HepG2 (cell line): ENCODE data around the gene XPR1. TPM values are rescaled to one million over a fixed set of nuclear protein-coding genes. Genes with fewer than 3 reads are reported as not detected.

Source experiments
- ATAC-seq: fragments of 200-7000 bp; cut with Tn5 transposase; 3 replicates; pipeline ENCODE4 v1.9.1; 2020; ENCODE audit warnings: mild to moderate bottlenecking, moderate library complexity
- BruUV-seq: library from RNA; stranded (reverse); fragments of 400-500 nt; replicated peaks from 2 replicates; lab custom pipeline; 2021; lab: Mats Ljungman, UMichigan
- CTCF ChIA-PET: fragments of 300-600 bp; formaldehyde crosslinking; extraction: SDS; loops from one replicate; lab custom pipeline; 2021; ENCODE audit warnings: low total read pairs, inconsistent platforms, low intra/inter-chr PET ratio; lab: Yijun Ruan, JAX
- POLR2A ChIA-PET: fragments of 350-600 bp; sonication (Branson Sonifier 250); formaldehyde crosslinking; loops from one replicate; lab custom pipeline; 2020; ENCODE audit warnings: antibody characterized with exemption, inconsistent platforms; lab: Yijun Ruan, JAX
- DNase-seq: peaks from one replicate; pipeline ENCODE4 v3.0.0-alpha.2; 2015; ENCODE audit warnings: low spot score
- FAIRE-seq: peaks from 3 replicates; lab custom pipeline; 2011; peaks lifted over from hg19 to GRCh38; lab: Jason Lieb, UNC
- H2AFZ ChIP-seq: one replicate; pipeline ENCODE4 v1.6.1; 2011; ENCODE audit warnings: low read length, inconsistent platforms
- H3K27ac ChIP-seq: fragments of 300-600 bp; 3 replicates; pipeline ENCODE4 v1.8.0; 2011; ENCODE audit warnings: mixed run types, mild to moderate bottlenecking, mixed read lengths, low read length, inconsistent platforms; ENCODE audit not compliant: insufficient read depth; ENCODE audit errors: extremely low read length
- H3K27me3 ChIP-seq, 2 experiments: fragments of 200-600 bp in 1 of 2; 2 replicates in 1 of 2; 3 replicates in 1 of 2; pipeline versions ENCODE4 v1.6.0 to v1.8.0; 2011; ENCODE audit warnings: low read length in 2 of 2, mild to moderate bottlenecking in 2 of 2, moderate library complexity in 2 of 2, inconsistent platforms in 1 of 2; ENCODE audit not compliant: insufficient read depth in 2 of 2, control insufficient read depth in 1 of 2
- H3K36me3 ChIP-seq, 2 experiments: fragments of 200-600 bp in 1 of 2; replicated peaks in 1 of 2; 2 replicates in 1 of 2; 3 replicates in 1 of 2; pipeline versions ENCODE4 v1.5.1 to v1.8.0; 2011; ENCODE audit warnings: low read length in 2 of 2, inconsistent platforms in 1 of 2; ENCODE audit not compliant: insufficient read depth in 2 of 2, control insufficient read depth in 1 of 2
- H3K4me1 ChIP-seq: 2 replicates; pipeline ENCODE4 v1.5.1; 2012; ENCODE audit warnings: low read length, inconsistent platforms; ENCODE audit not compliant: insufficient read depth
- H3K4me2 ChIP-seq: 2 replicates; pipeline ENCODE4 v1.6.0; 2011; ENCODE audit warnings: low read depth, low read length, inconsistent platforms
- H3K4me3 ChIP-seq, 3 experiments: fragments of 200-600 bp in 1 of 3; sonication (generic), shearing (Covaris generic) in 1 of 3; replicated peaks in 1 of 3; 2 replicates each; pipeline ENCODE4 v1.5.1; 2011 to 2016; ENCODE audit warnings: low read length in 3 of 3, inconsistent platforms in 2 of 3, low read depth in 2 of 3, mild to moderate bottlenecking in 2 of 3, control low read depth in 1 of 3, mixed read lengths in 1 of 3; ENCODE audit not compliant: insufficient read depth in 1 of 3
- H3K79me2 ChIP-seq: one replicate; pipeline ENCODE4 v1.6.1; 2011; ENCODE audit warnings: low read length, inconsistent platforms; ENCODE audit not compliant: insufficient read depth
- H3K9ac ChIP-seq: 2 replicates; pipeline ENCODE4 v1.6.0; 2011; ENCODE audit warnings: mild to moderate bottlenecking, low read depth, low read length, inconsistent platforms; ENCODE audit not compliant: insufficient read depth
- H3K9me3 ChIP-seq: 2 replicates; pipeline ENCODE4 v1.5.1; 2012; ENCODE audit warnings: mild to moderate bottlenecking, low read length
- H4K20me1 ChIP-seq: 2 replicates; pipeline ENCODE4 v1.6.0; 2011; ENCODE audit warnings: inconsistent platforms, mild to moderate bottlenecking, low read length, moderate library complexity; ENCODE audit not compliant: insufficient read depth
- FOXP4 ChIP-seq: sonication (generic); formaldehyde crosslinking; IDR thresholded peaks from 2 replicates; pipeline ENCODE4 v1.4.0; 2020; ENCODE audit warnings: missing genetic modification reagents
- NR2F2 ChIP-seq: IDR thresholded peaks from 2 replicates; pipeline ENCODE4 v1.6.1; 2012; ENCODE audit warnings: low read depth, inconsistent platforms, borderline replicate concordance
- PHB2 ChIP-seq: fragments of 450-650 bp; IDR thresholded peaks from 2 replicates; pipeline ENCODE4 v1.6.1; 2018; ENCODE audit not compliant: partially characterized antibody
- PRDM15 ChIP-seq: sonication (generic); formaldehyde crosslinking; IDR thresholded peaks from 2 replicates; pipeline ENCODE4 v1.4.0; 2020; ENCODE audit warnings: missing genetic modification reagents
- REXO4 ChIP-seq: sonication (generic); formaldehyde crosslinking; IDR thresholded peaks from 2 replicates; pipeline ENCODE4 v1.8.0; 2022; ENCODE audit warnings: missing genetic modification reagents, mild to moderate bottlenecking, borderline replicate concordance
- TIGD3 ChIP-seq: sonication (generic); formaldehyde crosslinking; IDR thresholded peaks from 2 replicates; pipeline ENCODE4 v1.5.1; 2020; ENCODE audit warnings: mild to moderate bottlenecking, missing genetic modification reagents, borderline replicate concordance
- ZBTB33 ChIP-seq: sonication (generic); formaldehyde crosslinking; IDR thresholded peaks from 2 replicates; pipeline ENCODE4 v1.4.0; 2020; ENCODE audit warnings: missing genetic modification reagents
- ZFAT ChIP-seq: sonication (generic); formaldehyde crosslinking; conservative IDR thresholded peaks from 2 replicates; pipeline ENCODE4 v1.8.1; 2023; ENCODE audit warnings: missing genetic modification reagents, inconsistent platforms
- ZMAT5 ChIP-seq: sonication (generic); formaldehyde crosslinking; IDR thresholded peaks from 2 replicates; pipeline ENCODE4 v1.5.0; 2020; ENCODE audit warnings: mild to moderate bottlenecking, low read depth, missing genetic modification reagents, borderline replicate concordance
- ZNF382 ChIP-seq: sonication (generic); formaldehyde crosslinking; IDR thresholded peaks from 2 replicates; pipeline ENCODE4 v1.5.0; 2020; ENCODE audit warnings: missing genetic modification reagents, mild to moderate bottlenecking, borderline replicate concordance
- ZNF784 ChIP-seq: sonication (generic); formaldehyde crosslinking; IDR thresholded peaks from 2 replicates; pipeline ENCODE4 v1.5.1; 2020; ENCODE audit warnings: missing genetic modification reagents, mild to moderate bottlenecking, borderline replicate concordance
- in situ Hi-C: cut with HindIII; loops from 2 replicates; pipeline ENCODE4 v1.10.0; 2017; ENCODE audit warnings: low pct_unique_long_range_greater_than_20kb; ENCODE audit not compliant: extremely low pct_ligation_motif_present
- intact Hi-C: fragments of 100-400 bp; cut with micrococcal nuclease; formaldehyde crosslinking; loops from one replicate; pipeline ENCODE4 v1.10.0; 2022; ENCODE audit not compliant: unreplicated experiment
- polyA plus RNA-seq, 8 experiments: library from polyadenylated mRNA; depleted of rRNA in 3 of 8; stranded (reverse) in 7 of 8; unstranded in 1 of 8; fragments of >200 nt; fragmentation: Illumina TruSeq in 4 of 8; extraction: Trizol in 4 of 8; gene quantifications; 2 replicates each; pipeline versions ENCODE4 v1.2.1 to v1.2.3, GENCODE V29; 2011 to 2016; ENCODE audit warnings: low read depth in 4 of 8, missing spikeins in 1 of 8, mixed read lengths in 1 of 8; ENCODE audit not compliant: insufficient read depth in 1 of 8
- total RNA-seq, 5 experiments: library from RNA; depleted of rRNA; stranded (reverse); fragments of >200 nt; fragmentation: Illumina TruSeq; extraction: Trizol; gene quantifications; 2 replicates each; pipeline ENCODE4 v1.2.3, GENCODE V29; 2016; ENCODE audit warnings: low read depth in 1 of 5

Gene XPR1
- total and polyA plus RNA-seq, 2 of the 13 experiments (the other 11 are each of a cell fraction or from before 2014, with no cell fraction given) = 22.3 to 23.6 TPM

- peaks cover 0 to 6% of the 10 kb centered on the region in 2 experiments; a peak in 1 of 5 replicates for H3K27me3 ChIP-seq
- CTCF ChIA-PET = no interaction called here
- no peaks in the 10 kb centered on the region for H3K79me2 ChIP-seq
- H3K36me3 ChIP-seq = no peaks in the 10 kb centered on the region
- no peak overlapping the region for H3K4me3 ChIP-seq
- H3K9me3 ChIP-seq = no peaks in the 10 kb centered on the region
- DNase-seq = no peak
- no TSS peak for BruUV-seq
- no peaks in the 10 kb centered on the region for H4K20me1 ChIP-seq
- ATAC-seq = no peak
- POLR2A ChIA-PET = no interaction called here
- no peak overlapping the region for H3K27ac ChIP-seq
- no peak overlapping the region for H2AFZ ChIP-seq
- no peak overlapping the region for H3K9ac ChIP-seq
- FAIRE-seq = no peak
- in situ Hi-C loops = no loop called here
- H3K4me2 ChIP-seq = no peak overlapping the region
- H3K4me1 ChIP-seq = peaks cover 18% of the 10 kb centered on the region
- intact Hi-C loops = no loop called here
- TF ChIP-seq ZNF382 (CRISPR knock-in tag) = no peak
- TF ChIP-seq PRDM15 (CRISPR knock-in tag) = no peak
- TF ChIP-seq FOXP4 = no peak
- no peak for TF ChIP-seq PHB2
- no peak for TF ChIP-seq ZFAT (CRISPR knock-in tag)
- TF ChIP-seq ZNF784 (CRISPR knock-in tag) = no peak
- no peak for TF ChIP-seq ZMAT5 (CRISPR knock-in tag)
- no peak for TF ChIP-seq ZBTB33 (CRISPR knock-in tag)
- no peak for TF ChIP-seq TIGD3 (CRISPR knock-in tag)
- no peak for TF ChIP-seq REXO4 (CRISPR knock-in tag)
- no peak for TF ChIP-seq NR2F2
Observed at GRCh38 chr1:180597520-180597919, 34.3 kb upstream of the XPR1 start.
